ENCODE results near the gene SPOCK1. TPM values are rescaled to one million over a fixed set of nuclear protein-coding genes. Genes with fewer than 3 reads are reported as not detected.

SPOCK1 gene
- polyA plus RNA-seq, 4 donors, result 6.4 to 11.5 (median 10.0) TPM

DNA sequence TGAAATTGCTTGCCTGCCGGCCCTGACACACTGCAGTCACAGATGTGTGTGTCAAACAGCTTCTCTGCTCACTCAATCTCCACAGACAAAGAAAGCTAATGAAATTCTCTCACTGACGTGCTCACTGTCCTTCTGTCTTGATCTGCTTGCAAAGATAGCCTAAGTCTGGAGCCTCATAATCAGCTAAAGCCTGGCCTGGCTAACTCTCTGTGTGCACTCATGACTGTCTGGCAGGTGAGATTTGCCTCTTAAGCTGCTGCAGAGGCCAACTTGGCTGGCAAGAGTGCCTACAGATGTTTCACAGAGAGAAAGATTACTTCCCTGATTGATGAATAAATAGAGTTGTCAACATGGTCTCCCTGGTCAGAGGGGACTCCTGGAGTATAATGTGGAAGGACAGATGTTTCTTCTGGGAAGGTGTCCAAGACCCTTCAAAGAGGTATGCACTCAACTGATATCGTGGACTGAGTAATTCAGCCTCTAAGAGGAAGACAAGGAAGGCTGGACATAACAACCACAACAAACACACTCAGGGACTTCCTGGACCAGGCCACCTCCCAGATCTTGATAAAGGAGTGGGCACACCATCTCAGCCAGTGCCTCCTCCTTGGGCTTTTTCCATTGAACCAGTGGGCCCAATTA is 362.0 kb downstream of the SPOCK1 start:
- DNase-seq (ENCODE audit: low read depth in 4 of 4, low spot score in 2 of 4), result no peak

DNA sequence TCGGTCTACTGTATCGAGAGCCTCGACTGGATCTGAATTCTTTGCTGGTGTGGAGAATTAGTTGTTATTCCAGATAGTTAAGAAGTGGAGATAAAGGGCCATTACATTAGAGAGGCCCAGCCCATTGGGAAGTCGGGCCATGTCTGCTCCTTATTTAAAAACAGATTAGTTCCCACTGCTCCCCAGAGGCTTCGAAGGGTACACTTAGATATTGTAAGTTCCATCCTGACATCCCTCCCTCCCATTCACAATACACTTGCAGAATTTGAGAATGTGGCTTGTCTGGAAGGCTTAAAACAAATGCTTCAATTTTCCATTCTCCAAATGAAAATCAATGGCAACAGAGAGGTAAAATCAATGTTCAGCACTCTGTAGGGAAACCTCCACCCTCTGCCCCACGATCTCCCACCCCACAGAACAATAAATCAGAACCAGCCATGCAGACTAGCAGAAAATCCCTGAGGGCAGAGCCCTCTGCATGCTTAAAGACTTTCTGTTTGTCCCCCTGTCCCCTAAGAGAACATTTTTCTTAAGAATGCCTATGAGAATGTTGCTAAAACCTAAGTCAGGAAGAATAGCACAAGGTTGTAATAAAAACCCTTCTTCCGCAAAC is 364.1 kb downstream of the SPOCK1 start:
- DNase-seq (ENCODE audit: low read depth in 4 of 4, low spot score in 2 of 4), result no peak

DNA sequence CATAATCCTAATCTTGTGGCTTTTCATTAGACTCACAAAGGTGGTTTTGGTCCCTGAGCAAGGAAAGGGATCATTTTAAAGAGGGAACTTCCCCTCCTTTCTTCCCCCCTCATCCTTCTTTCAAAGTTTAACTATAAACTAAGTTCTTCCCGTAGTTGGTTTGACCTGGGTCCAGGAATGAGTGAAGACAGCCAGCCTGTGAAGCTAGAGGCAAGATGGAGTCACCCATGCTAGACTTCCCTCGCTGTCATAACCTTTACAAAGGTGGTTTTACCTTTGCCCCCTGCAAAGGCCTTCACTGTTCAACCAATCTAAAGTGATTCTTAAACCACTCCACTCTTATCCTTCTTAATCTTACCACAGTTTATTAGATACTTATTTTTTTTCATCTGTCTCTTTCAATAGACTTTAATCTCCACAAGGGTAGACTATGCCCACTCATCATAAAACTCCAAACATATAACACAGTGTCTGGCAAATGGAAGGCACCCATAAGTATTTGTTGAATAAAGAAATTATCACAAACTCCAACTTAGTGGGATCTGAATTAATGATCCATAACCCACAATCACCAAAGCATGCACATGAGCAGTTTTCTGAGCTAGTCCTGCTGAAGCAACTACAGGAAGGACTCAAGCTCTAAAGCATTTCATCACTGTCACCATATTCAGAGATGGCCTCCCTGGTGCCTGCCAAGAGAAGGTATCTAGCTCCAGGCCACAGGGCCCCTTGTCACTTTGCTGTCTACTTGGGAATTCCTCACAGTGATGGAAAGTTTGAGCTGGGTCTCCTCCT is 369.0 kb downstream of the SPOCK1 start:
- DNase-seq (ENCODE audit: low read depth in 4 of 4, low spot score in 2 of 4), result no peak

DNA sequence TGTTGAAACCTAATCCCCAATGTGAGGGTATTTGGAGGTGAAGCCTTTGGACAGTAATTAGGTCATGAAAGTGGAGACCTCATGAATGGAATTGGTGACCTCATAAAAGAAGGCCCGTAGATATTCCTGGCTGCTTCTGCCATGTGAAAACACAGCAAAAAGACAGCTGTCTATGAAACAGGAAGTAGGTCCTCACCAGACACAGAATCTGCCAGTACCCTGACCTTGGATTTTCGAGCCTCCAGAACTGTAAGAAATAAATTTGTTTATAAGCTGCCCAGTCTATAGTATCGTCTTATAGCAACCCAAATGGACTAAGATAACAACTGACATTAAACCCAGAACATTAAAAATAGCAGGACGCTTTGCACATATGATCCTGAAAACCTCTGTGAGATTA is 371.1 kb downstream of the SPOCK1 start:
- no peak for DNase-seq (ENCODE audit: low read depth in 4 of 4, low spot score in 2 of 4)

DNA sequence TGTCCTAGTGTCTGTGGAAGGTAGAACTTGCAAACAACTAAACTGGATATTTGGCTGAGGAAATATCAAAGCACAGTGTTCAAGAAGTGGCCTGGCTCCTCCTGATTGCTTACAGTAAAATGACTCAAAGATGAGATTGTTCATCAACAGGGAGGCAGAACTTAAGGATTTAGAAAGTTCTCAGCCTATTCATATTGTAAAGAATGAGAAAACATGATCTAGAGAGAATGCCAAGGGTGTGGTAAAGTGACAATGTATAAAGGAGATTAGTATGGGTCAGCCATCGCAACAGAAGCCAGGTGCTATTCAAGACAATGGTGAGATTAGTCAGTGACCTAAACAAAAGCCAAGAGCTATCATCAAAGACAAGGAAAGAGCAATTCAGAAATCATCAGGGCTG is 372.3 kb downstream of the SPOCK1 start:
- DNase-seq (ENCODE audit: low read depth in 4 of 4, low spot score in 2 of 4), result no peak

DNA sequence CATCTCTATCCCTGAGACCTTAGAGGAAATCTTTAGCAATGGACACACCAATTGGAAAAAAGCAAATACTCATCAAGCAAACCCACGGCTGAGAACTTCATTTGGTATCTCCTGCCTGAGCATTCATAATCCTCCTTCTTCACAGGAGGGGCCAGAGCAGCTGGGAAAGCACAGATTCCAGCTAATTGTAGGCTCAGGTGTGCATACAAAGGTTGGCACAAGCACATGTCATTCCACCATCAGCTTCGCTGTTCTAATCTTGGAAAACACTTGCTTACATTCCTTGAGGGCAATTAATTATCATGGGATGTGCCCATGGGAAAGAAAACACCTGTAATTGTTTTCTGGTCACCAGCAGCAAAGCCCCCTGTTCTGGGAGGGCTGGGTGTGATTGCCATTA is 376.6 kb downstream of the SPOCK1 start:
- no peak for DNase-seq (ENCODE audit: low read depth in 4 of 4, low spot score in 2 of 4)

- DNase-seq (ENCODE audit: low read depth in 4 of 4, low spot score in 2 of 4), result no peak
Measured at GRCh38 chr5:137122075-137122474, 377.1 kb downstream of the SPOCK1 start.

DNA sequence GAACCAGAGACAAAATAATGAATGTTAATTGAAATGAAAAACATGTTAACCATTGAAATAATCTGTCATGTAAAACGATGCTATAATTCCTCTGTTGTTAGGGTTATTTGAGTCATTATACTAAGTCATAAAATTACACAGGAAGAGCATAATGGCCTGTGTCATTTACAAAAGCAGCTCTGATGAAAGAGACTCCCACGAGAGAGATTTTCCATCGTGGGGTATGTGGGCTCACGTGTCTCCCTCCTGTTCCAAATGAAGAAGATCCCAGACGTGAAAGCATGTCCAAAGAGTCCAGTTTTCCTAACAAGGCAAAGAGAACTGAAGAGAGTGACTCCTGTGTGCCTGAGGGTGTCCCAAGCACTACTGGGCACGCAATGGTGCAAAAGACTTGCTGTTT is 379.8 kb downstream of the SPOCK1 start:
- DNase-seq (ENCODE audit: low read depth in 4 of 4, low spot score in 2 of 4), result no peak

DNA sequence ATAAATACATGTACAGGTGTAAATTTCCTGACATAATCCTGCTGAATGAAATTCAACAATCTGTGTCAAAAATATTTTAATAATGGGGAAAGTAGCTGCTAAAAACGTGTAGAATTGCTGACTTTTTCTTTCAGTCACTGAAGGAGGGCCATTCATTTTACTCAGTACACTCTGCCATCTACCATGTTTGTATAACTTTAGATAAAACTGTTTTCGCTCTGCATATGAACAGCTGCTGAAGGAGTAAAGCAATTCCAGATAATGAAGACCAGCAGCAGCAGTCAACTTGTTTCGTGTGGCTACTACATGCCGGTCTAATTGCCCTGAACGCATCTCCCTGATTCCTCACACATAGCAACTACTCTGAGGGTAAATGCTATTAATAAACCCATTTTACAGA is 380.5 kb downstream of the SPOCK1 start:
- no peak for DNase-seq (ENCODE audit: low read depth in 4 of 4, low spot score in 2 of 4)

GRCh38 chr5:137115152-137115551 is 384.0 kb downstream of the SPOCK1 start:
- no peak for DNase-seq (ENCODE audit: low read depth in 4 of 4, low spot score in 2 of 4)

DNA sequence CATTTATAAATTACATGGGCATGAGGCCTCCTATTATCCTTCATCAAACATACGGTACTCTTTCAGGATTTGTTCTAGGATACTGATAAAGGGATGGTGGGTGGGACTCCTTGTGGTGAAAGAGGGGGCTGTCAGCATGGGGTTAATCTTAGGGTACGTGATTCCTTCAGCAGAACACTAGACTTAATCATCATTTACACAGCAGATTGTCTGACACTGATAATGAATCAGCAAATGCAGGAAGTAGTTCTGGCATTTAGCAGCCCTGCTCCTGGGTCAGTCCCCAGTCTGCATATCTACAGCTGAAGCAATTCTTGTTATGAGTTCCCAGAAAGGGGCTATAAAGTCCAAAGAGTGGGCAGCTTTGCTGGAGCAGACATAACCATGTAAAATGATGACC is 384.6 kb downstream of the SPOCK1 start:
- DNase-seq (ENCODE audit: low read depth in 4 of 4, low spot score in 2 of 4), result no peak

DNA sequence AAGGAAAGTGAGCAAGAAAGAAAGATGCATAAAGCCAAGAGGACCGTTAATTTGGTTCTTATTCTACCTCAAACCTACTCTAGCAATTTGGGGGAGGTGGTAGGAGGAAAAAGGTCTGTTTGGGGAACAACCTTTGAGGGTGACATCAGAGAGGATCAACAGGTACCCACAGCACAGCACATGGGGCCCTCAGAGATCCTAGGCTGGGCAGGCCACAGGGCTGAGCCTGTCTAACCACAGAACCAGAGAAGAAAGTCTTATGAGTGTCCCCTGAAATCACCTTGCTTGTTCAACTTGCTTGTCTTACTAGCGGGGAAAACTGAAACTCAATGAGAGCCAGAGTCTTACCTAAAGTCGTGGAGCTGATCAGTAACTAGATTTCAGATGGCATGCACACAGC is 385.2 kb downstream of the SPOCK1 start:
- DNase-seq (ENCODE audit: low read depth in 4 of 4, low spot score in 2 of 4), result no peak

- DNase-seq (ENCODE audit: low read depth in 4 of 4, low spot score in 2 of 4), result no peak
Measured at GRCh38 chr5:137113161-137113560, 386.0 kb downstream of the SPOCK1 start.

- DNase-seq (ENCODE audit: low read depth in 4 of 4, low spot score in 2 of 4), result no peak
Measured at GRCh38 chr5:137105351-137106035, 393.6 kb downstream of the SPOCK1 start.

DNA sequence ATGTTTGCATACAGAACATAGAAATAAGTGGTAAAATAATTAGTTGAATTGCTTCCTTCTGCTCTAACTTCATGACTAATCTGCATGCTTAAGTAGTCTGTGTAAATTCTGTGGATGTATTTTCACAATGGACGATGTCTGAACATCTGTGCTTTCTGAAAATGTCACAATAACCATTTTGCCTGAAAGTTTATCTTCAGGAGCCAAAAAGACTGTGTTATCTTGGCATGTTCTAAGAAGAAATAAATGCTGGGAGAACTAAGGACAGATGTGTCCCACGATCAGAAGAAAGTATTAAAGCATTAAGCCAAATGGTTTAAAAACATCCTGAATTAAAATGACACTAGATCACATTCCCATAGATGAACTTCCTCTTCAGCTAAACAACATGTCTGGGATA is 397.6 kb downstream of the SPOCK1 start:
- DNase-seq (ENCODE audit: low read depth in 4 of 4, low spot score in 2 of 4), result no peak

GRCh38 chr5:137099651-137100050 is 399.5 kb downstream of the SPOCK1 start:
- DNase-seq (ENCODE audit: low read depth in 4 of 4, low spot score in 2 of 4), result no peak

- no peak for DNase-seq (ENCODE audit: low read depth in 4 of 4, low spot score in 2 of 4)
Measured at GRCh38 chr5:137098663-137099062, 400.5 kb downstream of the SPOCK1 start.

GRCh38 chr5:137098238-137098637 is 400.9 kb downstream of the SPOCK1 start:
- DNase-seq (ENCODE audit: low read depth in 4 of 4, low spot score in 2 of 4), result no peak

DNA sequence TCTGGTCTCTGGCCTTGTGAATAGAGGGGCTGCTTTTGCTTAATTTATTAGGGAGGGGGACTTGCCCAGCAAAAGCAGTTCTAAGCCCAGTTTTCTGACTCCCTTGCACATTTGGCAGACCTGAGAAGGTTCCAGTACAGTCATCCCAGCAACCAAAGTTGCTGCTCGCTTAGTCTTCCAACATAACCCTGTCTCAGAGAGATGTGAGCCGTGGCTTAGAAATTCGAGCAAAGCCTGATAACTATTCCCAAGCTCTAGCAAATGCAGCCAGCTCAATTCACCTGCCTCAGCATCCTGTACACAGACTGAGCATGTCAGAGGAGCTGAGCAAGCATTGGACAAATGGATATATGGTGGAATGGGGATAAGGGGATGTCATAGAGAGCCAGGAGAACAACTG is 401.9 kb downstream of the SPOCK1 start:
- DNase-seq (ENCODE audit: low read depth in 4 of 4, low spot score in 2 of 4), result no peak

DNA sequence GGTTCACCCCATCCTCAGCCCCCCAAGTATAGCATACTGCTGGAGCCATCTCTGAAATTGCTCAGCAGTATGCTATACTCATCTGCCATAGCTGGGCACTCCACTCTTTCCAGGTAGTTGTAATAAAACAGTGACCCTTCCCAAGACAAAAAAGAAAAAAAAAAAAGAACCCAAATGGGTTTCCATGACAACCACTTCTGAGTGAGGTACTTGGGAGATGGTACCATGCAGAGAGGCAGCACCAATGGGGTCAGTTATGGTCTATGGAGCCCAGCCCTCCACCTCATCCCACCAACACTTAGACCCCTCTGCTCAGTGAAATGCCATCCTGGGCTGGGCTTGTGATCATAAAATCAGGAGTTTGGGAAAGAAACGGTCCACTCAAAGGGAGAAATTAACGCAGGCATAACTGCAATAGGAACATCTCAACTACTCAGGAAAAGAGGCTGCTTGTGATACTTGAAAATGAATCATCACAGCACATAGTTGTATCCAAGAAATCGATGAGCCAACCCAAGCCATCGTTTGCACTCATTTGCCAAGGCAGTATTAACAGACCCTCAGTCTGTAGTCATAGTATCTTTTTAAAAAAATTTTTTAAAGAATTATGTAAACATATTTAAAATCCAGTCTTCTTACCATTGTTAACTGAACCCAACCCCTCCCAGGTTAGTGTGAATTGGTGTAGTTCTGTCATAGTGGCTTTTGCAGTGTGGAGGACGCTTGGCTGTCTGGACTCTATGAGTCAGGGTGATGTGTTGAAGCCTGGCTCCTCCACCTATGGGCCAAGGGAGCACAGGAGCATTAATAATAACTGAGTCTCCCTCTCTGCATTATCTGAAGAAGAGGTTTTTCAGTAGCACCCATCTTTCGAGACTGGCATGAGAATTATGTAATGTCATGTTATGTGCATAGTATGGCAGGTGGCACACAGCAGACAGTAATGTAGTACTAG is 402.7 kb downstream of the SPOCK1 start:
- no peak for DNase-seq (ENCODE audit: low read depth in 4 of 4, low spot score in 2 of 4)

All from left renal cortex interstitium (tissue), 4 donors.